Epithelial cell of esophagus (primary cell): ENCODE measurements around the gene CDK17.
"Not testable (repeated sequence)": the region's sequence is repeated elsewhere in the genome, so short reads cannot be mapped to it uniquely, and the experiment has no call there.

Experiments used
- DNase-seq: peaks from one replicate; pipeline ENCODE4 v3.0.0; 2010; ENCODE audit warnings: low read depth
- H3K4me3 ChIP-seq: 2 replicates; pipeline ENCODE4 v1.5.1; 2011; ENCODE audit warnings: mild to moderate bottlenecking, low read length, control low read depth
- CTCF ChIP-seq: IDR thresholded peaks from 2 replicates; pipeline ENCODE4 v1.5.1; 2011; ENCODE audit warnings: low read depth, mild to moderate bottlenecking, low read length, control low read depth, inconsistent platforms; ENCODE audit not compliant: insufficient read depth; ENCODE audit errors: missing control alignments

CDK17 gene

DNA sequence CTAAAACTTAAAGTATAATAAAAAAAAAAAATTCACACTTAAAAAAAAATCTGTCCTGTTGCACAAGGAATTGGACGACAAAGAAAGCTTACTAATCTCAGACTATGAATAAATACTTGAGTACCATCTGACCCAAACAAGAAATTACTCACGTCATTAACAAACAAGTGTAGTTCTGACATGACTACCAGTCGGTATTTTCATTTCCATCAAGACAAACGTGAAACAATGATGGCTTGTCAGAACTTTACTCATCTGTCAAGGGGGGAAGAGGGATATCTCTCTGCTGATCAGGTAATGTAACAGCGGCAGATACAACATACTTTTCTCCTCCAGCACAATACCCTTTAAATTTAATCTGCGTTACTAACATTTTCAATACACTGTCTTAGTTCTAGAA is 78.3 kb downstream of the CDK17 start:
- DNase-seq: no peak
- TF ChIP-seq CTCF: no peak
- no peak overlapping the region for H3K4me3 ChIP-seq

DNA sequence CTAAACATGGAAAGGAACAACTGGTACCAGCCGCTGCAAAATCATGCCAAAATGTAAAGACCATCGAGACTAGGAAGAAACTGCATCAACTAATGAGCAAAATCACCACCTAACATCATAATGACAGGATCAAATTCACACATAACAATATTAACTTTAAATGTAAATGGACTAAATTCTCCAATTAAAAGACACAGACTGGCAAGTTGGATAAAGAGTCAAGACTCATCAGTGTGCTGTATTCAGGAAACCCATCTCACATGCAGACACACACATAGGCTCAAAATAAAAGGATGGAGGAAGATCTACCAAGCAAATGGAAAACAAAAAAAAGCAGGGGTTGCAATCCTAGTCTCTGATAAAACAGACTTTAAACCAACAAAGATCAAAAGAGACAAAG is 82.4 kb downstream of the CDK17 start:
- DNase-seq, H3K4me3 ChIP-seq: not testable (repeated sequence)

GRCh38 chr12:96315741-96316481 is 84.3 kb downstream of the CDK17 start:
- peak; percentile 37 for DNase-seq

GRCh38 chr12:96314723-96315122 is 85.5 kb downstream of the CDK17 start:
- DNase-seq: no peak
- H3K4me3 ChIP-seq: no peak overlapping the region
- TF ChIP-seq CTCF: no peak

More at GRCh38 chr12:96315741-96316481, 84.3 kb downstream of the CDK17 start:
- peak overlapping the region; percentile 58 for H3K4me3 ChIP-seq

DNA sequence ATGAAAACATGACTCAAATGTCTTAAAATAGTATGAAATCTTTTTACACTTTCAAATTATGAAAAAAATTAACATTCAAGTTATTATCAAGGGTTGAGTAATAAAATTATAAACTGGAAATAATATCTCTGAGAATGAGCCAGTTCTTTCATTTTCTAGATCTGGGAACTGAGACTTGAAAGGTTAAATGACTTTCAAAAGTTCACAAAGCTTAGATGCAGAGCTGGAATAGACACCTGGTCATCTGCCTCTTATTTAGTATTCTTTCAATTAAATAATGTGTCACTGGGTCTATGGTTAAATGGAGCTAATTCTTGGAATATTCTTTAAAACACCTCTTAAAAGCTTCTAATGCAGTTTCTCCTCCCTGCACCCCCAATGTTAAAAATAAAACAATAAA is 86.6 kb downstream of the CDK17 start:
- no peak overlapping the region for H3K4me3 ChIP-seq
- no peak for TF ChIP-seq CTCF
- no peak for DNase-seq

DNA sequence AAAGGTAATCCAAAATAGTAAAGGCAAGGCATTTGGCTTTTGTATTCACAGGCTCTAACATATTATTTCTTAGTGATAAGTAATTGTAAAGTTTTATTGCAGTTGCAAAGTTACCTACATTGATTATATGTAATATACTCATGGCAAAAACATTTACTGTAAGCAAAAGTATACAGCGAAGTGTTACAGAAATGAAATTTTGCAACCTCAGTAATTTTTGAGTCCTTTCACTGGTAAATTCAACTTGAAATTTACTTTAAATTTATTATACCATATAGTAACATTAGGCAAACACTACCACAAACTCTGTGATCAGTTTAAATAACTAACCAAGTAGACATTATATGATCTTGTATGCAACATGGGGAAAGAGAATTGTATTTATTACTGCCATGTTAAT is 89.0 kb downstream of the CDK17 start:
- no peak for DNase-seq
- TF ChIP-seq CTCF: no peak

DNA sequence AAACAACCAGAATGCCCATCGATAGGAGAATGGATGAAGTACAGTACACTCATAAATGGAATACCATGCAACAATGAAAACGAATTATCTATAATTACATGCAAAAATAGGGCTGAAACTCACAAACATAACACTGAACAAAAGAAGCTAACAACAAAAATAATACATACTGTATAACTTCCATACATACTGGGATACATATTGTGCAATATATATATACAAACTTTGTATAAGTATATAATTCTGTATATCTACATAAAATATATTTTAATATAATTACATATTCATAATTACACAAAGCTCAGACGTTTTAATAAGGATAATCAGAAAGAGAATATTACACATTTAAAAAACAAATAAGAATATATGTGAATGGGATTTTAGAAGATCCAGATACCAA is 90.2 kb downstream of the CDK17 start:
- no peak overlapping the region for H3K4me3 ChIP-seq
- no peak for TF ChIP-seq CTCF
- no peak for DNase-seq

More for the DNA sequence above, 89.0 kb downstream of the CDK17 start:
- no peak overlapping the region for H3K4me3 ChIP-seq

DNA sequence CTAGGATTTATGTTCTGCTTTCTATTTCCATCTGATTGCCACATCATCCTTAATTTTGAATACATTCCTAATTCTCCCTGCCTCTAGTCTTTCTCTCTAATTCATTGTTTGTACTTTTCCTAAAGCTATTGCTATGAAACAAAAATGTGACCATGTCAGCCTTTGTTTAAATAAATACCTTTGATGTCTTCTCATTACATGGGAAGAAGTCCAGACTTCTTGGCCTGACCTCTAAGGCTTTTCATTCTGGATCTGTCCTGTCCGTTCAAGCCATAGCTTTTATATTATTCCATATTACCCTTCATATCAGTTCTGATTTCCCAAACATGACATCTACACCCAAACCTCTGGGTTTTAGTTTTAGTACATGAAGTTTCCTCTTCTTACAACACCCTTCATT is 91.4 kb downstream of the CDK17 start:
- H3K4me3 ChIP-seq: no peak overlapping the region
- no peak for DNase-seq
- TF ChIP-seq CTCF: no peak
